Esophagus (tissue), 2 donors: ENCODE results near the gene SRP68. TPM values are rescaled to one million over a fixed set of nuclear protein-coding genes. Genes with fewer than 3 reads are reported as not detected.

ENCODE experiments used
- H3K27ac ChIP-seq, 2 donors: one replicate each; pipeline ENCODE4 v1.5.1; 2013; ENCODE audit warnings: low read depth in 2 of 2, mild to moderate bottlenecking in 2 of 2, inconsistent platforms in 1 of 2, low read length in 1 of 2, moderate library complexity in 1 of 2
- H3K27me3 ChIP-seq, 2 donors: one replicate each; pipeline ENCODE4 v1.6.1; 2013; ENCODE audit warnings: low read length in 2 of 2, control low read depth in 1 of 2, mild to moderate bottlenecking in 1 of 2; ENCODE audit not compliant: insufficient read depth in 2 of 2, control insufficient read depth in 1 of 2
- H3K36me3 ChIP-seq, 2 donors: one replicate each; pipeline ENCODE4 v1.6.1; 2013; ENCODE audit warnings: low read length in 1 of 2; ENCODE audit not compliant: control insufficient read depth in 2 of 2, insufficient read depth in 2 of 2
- H3K4me1 ChIP-seq, 2 donors: one replicate each; pipeline ENCODE4 v1.6.1; 2013; ENCODE audit warnings: low read length in 1 of 2; ENCODE audit not compliant: control insufficient read depth in 2 of 2, insufficient read depth in 2 of 2
- H3K4me3 ChIP-seq, 2 donors: one replicate each; pipeline ENCODE4 v1.5.1; 2013; ENCODE audit warnings: low read length in 2 of 2, mild to moderate bottlenecking in 2 of 2, low read depth in 1 of 2, moderate library complexity in 1 of 2
- H3K9me3 ChIP-seq, 2 donors: one replicate each; pipeline ENCODE4 v1.6.1; 2013; ENCODE audit warnings: mild to moderate bottlenecking in 2 of 2, low read depth in 1 of 2, low read length in 1 of 2, moderate library complexity in 1 of 2; ENCODE audit not compliant: control insufficient read depth in 2 of 2, insufficient read depth in 1 of 2
- WGBS, 2 donors: extraction: QIAGEN DNeasy Blood & Tissue Kit; methylation state at CpG; one replicate each; pipeline ENCODE4 v1.1.7; 2013; 5-methylcytosine and 5-hydroxymethylcytosine counted together
- polyA plus RNA-seq, 2 donors: library from polyadenylated mRNA; stranded (reverse); fragments of 200-250 nt; gene quantifications; one replicate each; pipeline ENCODE4 v1.2.3, GENCODE V29; 2013
- donor health status: healthy with polysubstance abuse.
- donor health status: Bipolar disorder and iron deficiency.

Gene SRP68
- 10 to 100 TPM; 34.3 to 57.9 TPM for polyA plus RNA-seq

GRCh38 chr17:76072148-76072858, at the start of gene SRP68:
Gene SRP68, minus strand, starts transcription at chr17:76072517. Its CDS starts 26 bp downstream, at chr17:76072491.
- H3K9me3 ChIP-seq, result no peaks in the 10 kb centered on the region
- peaks cover 8 to 32% of the 10 kb centered on the region in 2 donors for H3K4me1 ChIP-seq
- peak within 1 kb of the TSS; percentile 82 to 88 for H3K4me3 ChIP-seq
- H3K36me3 ChIP-seq, result peaks cover 0 to 9% of the 10 kb centered on the region in 2 donors
- 0 to 1% methylated on average over 54 to 57 of the region's 57 CpGs for WGBS, 2 donors
- peak within 1 kb of the TSS; percentile 74 to 84 for H3K27ac ChIP-seq
- peaks cover 0 to 15% of the 10 kb centered on the region in 2 donors for H3K27me3 ChIP-seq

GRCh38 chr17:76121932-76122430, 49.7 kb upstream of the SRP68 start:
- H3K36me3 ChIP-seq, result no peaks in the 10 kb centered on the region
- H3K27ac ChIP-seq, result no peak overlapping the region
- H3K27me3 ChIP-seq, result no peaks in the 10 kb centered on the region
- peaks cover 3 to 5% of the 10 kb centered on the region in 2 donors for H3K4me1 ChIP-seq
- H3K9me3 ChIP-seq, result no peaks in the 10 kb centered on the region
- WGBS, 2 donors, result 30% methylated on average over 40 to 42 of the region's 42 CpGs
- peak overlapping the region; percentile 26 to 35 for H3K4me3 ChIP-seq

- Histone ChIP-seq H3K36me3 (no peaks in the 10 kb centered on the region), H3K27me3 (no peaks in the 10 kb centered on the region), H3K4me1 (peaks cover 3 to 5% of the 10 kb centered on the region in 2 donors), H3K9me3 (no peaks in the 10 kb centered on the region), H3K4me3 (no peak overlapping the region), H3K27ac (no peak overlapping the region)
- 89 to 93% methylated on average over 5 of the region's 5 CpGs for WGBS, 2 donors
Observed at GRCh38 chr17:76120658-76121008, 48.3 kb upstream of the SRP68 start.

- no peaks in the 10 kb centered on the region for H3K36me3 ChIP-seq
- H3K4me1 ChIP-seq, result peaks cover 3 to 5% of the 10 kb centered on the region in 2 donors
- H3K4me3 ChIP-seq, result no peak overlapping the region
- WGBS, 2 donors, result 81 to 86% methylated on average over 19 of the region's 19 CpGs
- no peaks in the 10 kb centered on the region for H3K27me3 ChIP-seq
- H3K9me3 ChIP-seq, result no peaks in the 10 kb centered on the region
- H3K27ac ChIP-seq, result no peak overlapping the region
Observed at GRCh38 chr17:76119409-76120371, 47.4 kb upstream of the SRP68 start.

- H3K27me3 ChIP-seq, result no peaks in the 10 kb centered on the region
- H3K36me3 ChIP-seq, result no peaks in the 10 kb centered on the region
- no peak overlapping the region for H3K4me3 ChIP-seq
- WGBS, 2 donors, result 88 to 89% methylated on average over 7 of the region's 7 CpGs
- no peaks in the 10 kb centered on the region for H3K4me1 ChIP-seq
- H3K27ac ChIP-seq, result no peak overlapping the region
- H3K9me3 ChIP-seq, result no peaks in the 10 kb centered on the region
Observed at GRCh38 chr17:76115138-76115754, 42.9 kb upstream of the SRP68 start.

- Histone ChIP-seq H3K4me1 (no peaks in the 10 kb centered on the region), H3K36me3 (no peaks in the 10 kb centered on the region), H3K4me3 (no peak overlapping the region), H3K27me3 (no peaks in the 10 kb centered on the region), H3K9me3 (no peaks in the 10 kb centered on the region), H3K27ac (no peak overlapping the region)
- 82 to 90% methylated on average over 2 of the region's 2 CpGs for WGBS, 2 donors
Observed at GRCh38 chr17:76111956-76112355, 39.6 kb upstream of the SRP68 start.

GRCh38 chr17:76107509-76107908, 35.2 kb upstream of the SRP68 start:
- no peaks in the 10 kb centered on the region for H3K36me3 ChIP-seq
- no peaks in the 10 kb centered on the region for H3K9me3 ChIP-seq
- H3K4me3 ChIP-seq, result no peak overlapping the region
- 79 to 88% methylated on average over 6 of the region's 6 CpGs for WGBS, 2 donors
- no peak overlapping the region for H3K27ac ChIP-seq
- H3K27me3 ChIP-seq, result no peaks in the 10 kb centered on the region
- peaks cover 3 to 10% of the 10 kb centered on the region in 2 donors for H3K4me1 ChIP-seq

GRCh38 chr17:76106703-76107102, 34.4 kb upstream of the SRP68 start:
- 52 to 68% methylated on average over 3 of the region's 3 CpGs for WGBS, 2 donors
- Histone ChIP-seq H3K4me3 (no peak overlapping the region), H3K27me3 (no peaks in the 10 kb centered on the region), H3K9me3 (no peaks in the 10 kb centered on the region), H3K4me1 (peaks cover 6 to 13% of the 10 kb centered on the region in 2 donors), H3K27ac (no peak overlapping the region), H3K36me3 (no peaks in the 10 kb centered on the region)

GRCh38 chr17:76104896-76105231, 32.5 kb upstream of the SRP68 start:
- H3K27me3 ChIP-seq, result no peaks in the 10 kb centered on the region
- H3K4me1 ChIP-seq, result peaks cover 6 to 13% of the 10 kb centered on the region in 2 donors
- H3K27ac ChIP-seq, result no peak overlapping the region
- no peak overlapping the region for H3K4me3 ChIP-seq
- peaks cover 5 to 8% of the 10 kb centered on the region in 2 donors for H3K36me3 ChIP-seq
- no peaks in the 10 kb centered on the region for H3K9me3 ChIP-seq
- WGBS, 2 donors, result 70 to 81% methylated on average over 5 of the region's 5 CpGs
